ENCODE data around the gene NDUFS6.
A peak's percentile ranks its signal among the peaks of the same experiment; 100 is the strongest.
"Not testable (repeated sequence)": the region's sequence is repeated elsewhere in the genome, so short reads cannot be mapped to it uniquely, and the experiment has no call there.

NDUFS6 gene

GRCh38 chr5:1799110-1799601, 2.1 kb upstream of the NDUFS6 start:
- no peak for DNase-seq

- DNase-seq = peak; percentile 87
Measured at GRCh38 chr5:1799602-1800471, 1.4 kb upstream of the NDUFS6 start, which contains the start of gene MRPL36. TSS of gene MRPL36 (minus strand) at chr5:1799837. CDS start at chr5:1798935, 902 bp downstream.

- DNase-seq = no peak
Measured at GRCh38 chr5:1800472-1801221, 560 bp upstream of the NDUFS6 start.

- DNase-seq = no peak
Measured at GRCh38 chr5:1801967-1802295, 724 bp downstream of the NDUFS6 start.

- no peak for DNase-seq
Measured at GRCh38 chr5:1803192-1803591, 2.0 kb downstream of the NDUFS6 start.

GRCh38 chr5:1804001-1804690, 2.9 kb downstream of the NDUFS6 start:
- DNase-seq = no peak

GRCh38 chr5:1805326-1805725, 4.1 kb downstream of the NDUFS6 start:
- DNase-seq = no peak

GRCh38 chr5:1805736-1806135, 4.5 kb downstream of the NDUFS6 start:
- DNase-seq = no peak

GRCh38 chr5:1806199-1806598, 5.0 kb downstream of the NDUFS6 start:
- no peak for DNase-seq

GRCh38 chr5:1806974-1807373, 5.8 kb downstream of the NDUFS6 start:
- DNase-seq = no peak

GRCh38 chr5:1807451-1808185, 6.4 kb downstream of the NDUFS6 start:
- no peak for DNase-seq

- DNase-seq = no peak
Measured at GRCh38 chr5:1808439-1808838, 7.2 kb downstream of the NDUFS6 start.

- DNase-seq = no peak
Measured at GRCh38 chr5:1809416-1810035, 8.3 kb downstream of the NDUFS6 start.

GRCh38 chr5:1810581-1811101, 9.4 kb downstream of the NDUFS6 start:
- DNase-seq = no peak

- DNase-seq = no peak
Measured at GRCh38 chr5:1814183-1815020, 13.2 kb downstream of the NDUFS6 start.

- no peak for DNase-seq
Measured at GRCh38 chr5:1815071-1815786, 14.0 kb downstream of the NDUFS6 start.

GRCh38 chr5:1815881-1816292, 14.7 kb downstream of the NDUFS6 start:
- DNase-seq = no peak

GRCh38 chr5:1816495-1817089, 15.4 kb downstream of the NDUFS6 start:
- not testable (repeated sequence) for DNase-seq

GRCh38 chr5:1817261-1818043, 16.2 kb downstream of the NDUFS6 start:
- no peak for DNase-seq
